ENCODE data around the gene ZMYND10.

DNA sequence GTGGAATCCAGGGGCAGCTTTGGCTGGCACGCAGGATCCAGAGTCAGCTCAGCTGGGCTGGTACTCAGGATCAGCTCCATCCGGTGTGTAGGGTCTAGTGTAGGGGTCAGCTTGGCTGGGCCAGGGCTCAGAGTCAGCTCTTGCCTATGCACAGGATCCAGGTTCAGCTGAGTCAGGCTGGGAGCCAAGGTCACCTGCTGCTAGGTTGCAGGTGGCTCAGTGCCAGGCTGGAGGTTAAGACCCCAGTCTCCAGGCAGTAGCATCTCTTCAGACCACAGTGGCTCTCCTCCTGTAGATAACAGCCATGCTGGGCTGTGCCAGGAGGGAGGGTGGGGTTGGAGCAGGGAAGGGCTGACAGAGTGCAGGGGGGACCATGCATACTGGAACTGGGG lies 48.2 kb downstream of the ZMYND10 start:
- TF ChIP-seq POLR2A (IDR thresholded peaks at IDR 0.05; ENCODE audit: low read length) (no peak), GATA1 (IDR thresholded peaks at IDR 0.05; ENCODE audit: low read depth, low read length) (no peak)
